Activated gamma-delta T cell treated with Interleukin-2 at 50 U/mL for 16 hours (primary cell): Measurements from ENCODE around the gene ARSA.
"Not testable (repeated sequence)": the region's sequence is repeated elsewhere in the genome, so short reads cannot be mapped to it uniquely, and the experiment has no call there.

Experiments
- DNase-seq: peaks from one replicate; pipeline ENCODE4 v3.0.0-alpha.2; 2020

Gene ARSA

GRCh38 chr22:50620593-50621355 is 7.2 kb downstream of the ARSA start:
- peak; percentile 92 for DNase-seq

GRCh38 chr22:50614296-50614695 is 13.7 kb downstream of the ARSA start:
- DNase-seq: not testable (repeated sequence)

GRCh38 chr22:50613291-50613981 is 14.5 kb downstream of the ARSA start:
- DNase-seq: no peak

- DNase-seq: no peak
These were observed 15.3 kb downstream of the ARSA start for GRCh38 chr22:50612528-50613221.

- DNase-seq: no peak
These were observed 15.8 kb downstream of the ARSA start for GRCh38 chr22:50612168-50612527.

- DNase-seq: no peak
These were observed 16.5 kb downstream of the ARSA start for GRCh38 chr22:50611341-50612060.

- no peak for DNase-seq
These were observed 17.4 kb downstream of the ARSA start for GRCh38 chr22:50610581-50610980.

GRCh38 chr22:50610041-50610451 is 17.9 kb downstream of the ARSA start:
- no peak for DNase-seq

GRCh38 chr22:50609599-50609998 is 18.4 kb downstream of the ARSA start:
- DNase-seq: no peak

GRCh38 chr22:50608996-50609395 is 19.0 kb downstream of the ARSA start:
- no peak for DNase-seq

GRCh38 chr22:50608058-50608840 is 19.7 kb downstream of the ARSA start:
- DNase-seq: not testable (repeated sequence)

GRCh38 chr22:50607659-50608020 is 20.3 kb downstream of the ARSA start:
- DNase-seq: no peak

GRCh38 chr22:50606946-50607658 is 20.9 kb downstream of the ARSA start:
- no peak for DNase-seq

GRCh38 chr22:50606165-50606945 is 21.6 kb downstream of the ARSA start:
- no peak for DNase-seq

GRCh38 chr22:50605613-50606074 is 22.3 kb downstream of the ARSA start:
- no peak for DNase-seq

- no peak for DNase-seq
These were observed 22.8 kb downstream of the ARSA start for GRCh38 chr22:50605002-50605612.

GRCh38 chr22:50604256-50605001 is 23.5 kb downstream of the ARSA start:
- no peak for DNase-seq

- DNase-seq: no peak
These were observed 24.3 kb downstream of the ARSA start for GRCh38 chr22:50603511-50604255.

GRCh38 chr22:50602338-50602700 is 25.6 kb downstream of the ARSA start:
- DNase-seq: no peak
